Activated naive CD8-positive, alpha-beta T cell treated with anti-CD3 and anti-CD28 coated beads, Interleukin-2, amount 50 U/mL, for 16 hours (primary cell): ENCODE data around the gene TMEM120A.

Source experiments
- DNase-seq: peaks from one replicate; pipeline ENCODE4 v3.0.0-alpha.2; 2020; ENCODE audit warnings: low read depth, low spot score

TMEM120A gene

GRCh38 chr7:75981203-75981452 is 13.3 kb downstream of the TMEM120A start:
- DNase-seq = no peak

DNA sequence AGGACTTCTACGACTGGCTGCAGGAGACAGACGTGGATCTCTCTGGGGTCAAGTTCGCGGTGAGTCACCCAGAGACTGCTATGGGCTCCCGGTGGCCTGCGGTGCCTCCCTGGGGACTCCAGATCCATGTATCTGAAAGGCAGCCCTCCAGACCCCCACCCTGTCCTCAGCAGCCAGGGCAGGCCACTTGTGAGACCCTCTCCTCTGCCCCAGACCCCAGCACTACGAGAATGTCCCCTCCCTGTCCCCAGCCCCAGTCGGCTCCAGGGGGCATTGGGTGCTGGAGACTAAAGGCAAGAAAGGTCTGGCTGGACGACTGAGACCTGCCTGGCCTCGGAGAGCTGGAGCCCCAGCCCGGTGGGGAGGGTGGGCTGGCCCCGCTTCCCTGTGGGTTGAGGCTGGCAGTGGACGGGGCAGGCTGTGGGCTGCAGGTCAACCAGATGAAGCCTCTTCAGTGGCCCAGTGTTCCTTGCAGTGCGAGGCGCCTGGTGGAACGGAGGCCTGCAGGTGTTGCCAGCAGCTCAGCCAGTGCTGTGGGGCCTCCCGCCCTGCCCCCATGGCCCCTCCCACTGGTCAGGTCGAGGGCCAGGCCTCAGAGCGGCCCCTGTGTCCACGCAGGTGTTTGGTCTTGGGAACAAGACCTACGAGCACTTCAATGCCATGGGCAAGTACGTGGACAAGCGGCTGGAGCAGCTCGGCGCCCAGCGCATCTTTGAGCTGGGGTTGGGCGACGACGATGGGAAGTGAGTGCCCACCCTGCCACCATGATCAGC is 13.8 kb downstream of the TMEM120A start:
- no peak for DNase-seq

DNA sequence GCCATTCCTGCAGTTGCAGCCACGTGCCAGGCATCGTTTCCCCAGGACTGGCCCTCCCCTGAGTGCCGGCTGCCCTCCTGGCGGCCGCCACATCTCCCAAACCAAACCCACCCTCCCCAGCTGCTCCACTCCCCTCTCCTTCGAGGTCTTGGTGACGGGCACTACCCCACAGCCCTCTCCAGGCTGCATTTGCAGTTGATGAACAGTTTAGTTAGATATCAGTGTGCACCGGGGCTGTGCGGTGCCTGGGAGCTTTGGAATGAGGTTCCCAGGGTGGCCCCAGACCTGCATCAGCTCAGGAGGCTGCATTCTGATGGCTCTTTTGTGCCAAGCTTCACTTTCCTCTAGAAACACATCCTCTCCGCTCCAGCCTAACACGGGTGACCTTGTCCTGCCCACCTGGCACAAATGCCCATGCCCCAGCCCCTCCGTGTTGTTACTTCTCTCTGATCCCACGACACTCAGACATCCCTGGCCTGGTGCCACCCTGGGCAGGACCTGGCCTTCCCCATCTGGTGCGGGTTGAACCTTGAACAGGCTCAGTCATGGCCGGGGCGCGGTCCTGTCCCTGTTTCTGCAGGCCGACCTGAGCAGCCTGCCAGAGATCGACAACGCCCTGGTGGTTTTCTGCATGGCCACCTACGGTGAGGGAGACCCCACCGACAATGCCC is 14.5 kb downstream of the TMEM120A start:
- no peak for DNase-seq

DNA sequence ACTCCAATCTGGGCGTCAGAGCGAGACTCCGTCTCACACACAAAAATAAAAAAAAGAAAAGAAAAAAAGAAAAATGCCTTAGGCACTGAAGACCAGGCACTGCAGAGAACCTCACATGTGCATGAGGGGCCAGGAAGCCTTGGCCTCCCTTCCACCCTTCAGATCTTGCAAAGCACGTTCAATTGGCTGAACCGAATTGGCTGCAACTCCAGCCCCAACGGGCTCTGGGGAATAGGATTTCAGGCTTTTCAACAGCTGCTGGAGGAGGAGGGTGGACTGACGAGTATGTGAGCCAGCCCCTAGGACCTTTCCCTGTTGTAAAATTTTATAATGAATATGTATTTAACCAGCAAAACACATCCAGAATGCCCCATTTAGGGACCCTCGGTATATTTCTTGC is 16.7 kb downstream of the TMEM120A start:
- no peak for DNase-seq

DNA sequence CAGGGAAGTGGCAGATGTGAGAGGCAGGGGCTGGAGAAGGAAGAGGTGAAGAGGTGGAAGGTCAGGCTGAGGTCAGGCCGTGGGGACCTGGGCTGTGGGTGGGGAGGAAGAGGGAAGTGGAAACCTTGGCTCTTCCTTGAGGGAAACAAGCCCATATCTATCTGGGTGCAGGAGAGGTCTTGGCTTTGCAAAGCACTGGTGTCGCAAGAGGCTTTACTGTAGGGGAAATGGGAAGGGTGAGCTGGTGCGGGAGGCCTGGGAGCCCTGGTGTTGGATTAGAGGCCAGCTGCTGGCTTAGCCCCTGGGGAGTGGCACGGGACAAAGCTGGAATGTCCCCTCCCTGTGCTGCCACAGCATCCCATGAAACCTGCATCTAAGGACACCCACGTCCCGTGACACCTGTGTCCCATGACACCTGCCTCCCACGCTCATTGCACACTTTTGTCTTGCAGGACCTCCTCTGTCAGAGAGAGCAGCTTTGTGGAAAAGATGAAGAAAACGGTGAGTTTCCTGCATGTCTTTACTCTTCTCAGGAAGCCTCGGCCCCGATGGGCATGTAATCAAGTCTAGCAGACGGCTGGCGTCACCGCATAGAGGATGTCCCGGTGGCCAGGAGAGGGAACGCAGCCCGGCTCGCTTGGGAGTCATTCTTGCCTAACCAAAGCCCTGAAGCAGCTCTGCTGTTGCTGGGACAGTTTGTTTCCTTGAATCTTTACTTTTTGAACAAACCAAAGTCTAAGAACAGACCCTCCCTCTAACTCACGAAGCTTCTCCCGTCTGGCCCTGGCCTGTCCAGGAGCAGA is 22.2 kb downstream of the TMEM120A start:
- no peak for DNase-seq

- DNase-seq = no peak
These were observed 23.0 kb downstream of the TMEM120A start for GRCh38 chr7:75971309-75971960.

GRCh38 chr7:75969704-75970498 is 24.5 kb downstream of the TMEM120A start:
- no peak for DNase-seq

DNA sequence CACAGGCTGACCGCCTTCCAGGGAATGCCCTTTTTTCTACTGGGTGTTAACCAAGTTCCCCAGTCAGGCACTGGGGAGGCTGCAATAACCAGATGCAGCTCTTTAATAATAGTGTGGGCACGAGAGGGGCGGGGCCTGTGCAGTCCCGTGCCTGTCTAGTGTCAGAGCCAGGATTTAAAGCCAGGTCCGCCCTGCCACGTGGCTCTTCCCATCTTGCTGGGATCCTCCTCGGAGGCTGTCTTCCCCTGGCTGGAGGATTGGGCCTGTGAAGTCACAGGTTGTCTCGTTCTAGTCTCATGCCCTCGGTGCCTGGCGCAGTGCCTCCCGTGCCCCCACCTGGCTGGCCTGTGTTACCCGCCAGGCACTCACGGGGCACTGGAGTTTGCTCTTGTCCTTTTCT is 25.2 kb downstream of the TMEM120A start:
- no peak for DNase-seq

- no peak for DNase-seq
These were observed 25.8 kb downstream of the TMEM120A start for GRCh38 chr7:75968561-75969001.

DNA sequence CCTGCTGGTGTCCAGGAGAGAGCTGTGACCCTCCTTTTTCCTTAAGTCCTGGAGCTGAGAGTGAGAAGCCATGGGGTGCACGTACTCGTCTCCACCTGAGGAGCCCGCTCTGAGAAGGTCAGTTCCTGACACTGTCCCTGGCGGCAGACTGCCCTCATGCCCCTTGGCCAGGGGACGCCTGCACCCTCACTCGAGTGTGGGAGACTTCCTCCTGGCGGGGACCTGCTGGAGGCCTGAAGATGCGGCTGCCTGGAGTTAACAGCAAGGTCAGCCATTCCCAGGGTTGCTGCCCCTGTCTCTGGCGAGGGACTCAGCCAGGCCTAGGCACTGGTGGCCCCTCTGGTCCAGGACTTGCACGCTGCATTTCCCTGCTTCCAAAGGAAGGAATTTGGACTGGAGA is 26.4 kb downstream of the TMEM120A start:
- no peak for DNase-seq

DNA sequence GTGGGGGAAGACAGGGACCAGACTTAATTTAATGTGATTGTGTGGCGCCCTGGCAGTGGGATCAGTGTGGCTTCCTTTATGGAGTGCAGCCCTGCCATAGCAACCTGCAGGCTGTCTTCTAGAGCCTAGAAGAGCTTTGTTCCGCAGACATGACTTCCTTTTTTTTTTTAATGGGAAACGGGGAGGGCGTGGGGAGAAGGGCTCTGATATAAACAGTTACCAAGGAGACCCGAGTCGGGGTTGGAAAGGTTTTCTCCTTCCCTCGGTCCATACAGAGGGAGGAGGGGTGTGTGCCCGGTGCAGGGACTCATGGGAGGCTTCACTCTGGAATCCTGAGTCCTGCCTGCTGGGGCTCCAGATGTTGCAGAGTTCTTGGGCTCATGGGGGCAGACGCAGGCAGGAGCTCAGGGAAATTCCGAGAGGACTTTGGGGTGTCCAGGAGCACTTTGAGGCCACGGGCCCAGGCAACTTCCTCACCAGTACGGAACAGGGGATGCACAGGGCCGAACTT is 26.9 kb downstream of the TMEM120A start:
- DNase-seq = no peak

- DNase-seq = no peak
These were observed 27.3 kb downstream of the TMEM120A start for GRCh38 chr7:75967055-75967454.

DNA sequence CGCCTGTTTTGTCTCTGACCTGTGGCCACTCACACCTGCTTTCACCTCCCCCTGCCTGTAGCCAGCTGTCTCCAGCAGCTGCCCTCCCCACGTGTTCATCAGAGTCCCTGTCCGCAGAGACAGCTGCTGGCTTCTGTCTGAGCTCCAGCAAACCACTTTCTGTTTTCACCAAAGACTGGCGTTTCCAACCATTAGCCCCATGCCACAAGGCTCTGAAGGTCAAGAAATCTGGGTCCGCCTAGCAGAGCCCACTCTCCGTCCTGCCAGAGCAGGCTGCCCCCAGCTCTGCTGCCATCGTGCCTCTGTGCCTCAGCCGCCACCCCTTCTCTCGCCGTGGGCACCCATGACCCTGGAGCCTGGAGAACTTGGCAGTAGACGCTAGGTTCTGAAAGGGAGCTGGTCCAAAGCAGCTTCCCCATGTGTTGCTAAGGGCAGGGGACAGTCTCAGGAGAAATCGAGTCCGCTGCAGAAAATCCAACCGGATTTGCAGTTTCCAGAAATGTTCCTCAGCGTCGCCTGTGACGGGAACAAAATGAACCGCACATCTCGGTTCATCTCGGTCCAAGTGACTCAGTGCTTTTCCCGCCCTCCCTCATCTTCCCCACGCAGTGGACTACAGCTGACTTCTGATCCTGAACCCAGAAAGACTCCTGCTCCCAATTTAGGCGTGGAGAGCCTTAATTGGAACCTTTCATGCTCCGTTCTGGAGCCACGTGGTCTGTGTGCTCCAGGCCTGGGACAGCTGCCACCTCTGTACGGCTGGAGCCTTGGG is 28.0 kb downstream of the TMEM120A start:
- no peak for DNase-seq

GRCh38 chr7:75965617-75966016 is 28.8 kb downstream of the TMEM120A start:
- DNase-seq = no peak

DNA sequence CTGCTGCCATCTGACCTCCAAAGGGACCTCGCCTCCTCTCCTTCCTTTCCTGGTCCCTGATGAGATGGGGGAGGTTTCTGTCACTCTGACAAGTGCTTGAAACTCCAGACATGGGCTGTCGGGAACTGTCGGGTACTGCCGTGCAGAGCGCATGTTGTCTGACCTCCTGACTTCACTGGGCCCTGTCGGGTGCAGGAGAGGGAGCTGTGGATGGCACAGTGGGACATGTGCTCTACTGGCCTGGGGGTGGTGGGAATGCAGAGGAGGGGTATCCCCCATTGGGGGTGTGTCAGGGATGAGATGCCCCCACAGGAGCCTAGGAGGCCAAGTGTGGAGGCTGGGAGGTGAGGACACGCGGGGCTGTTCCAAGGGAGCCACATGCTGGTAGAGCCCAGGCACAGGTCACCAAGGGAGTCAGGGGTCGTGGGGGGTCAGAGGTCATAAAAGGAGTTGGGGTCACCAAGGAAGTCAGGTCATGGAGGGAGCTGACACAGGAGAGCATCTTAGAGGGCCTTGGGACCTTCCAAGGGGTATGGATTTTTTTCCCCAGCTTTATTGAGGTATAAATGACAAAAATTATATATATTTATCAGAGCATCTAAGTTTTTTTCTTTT is 30.9 kb downstream of the TMEM120A start:
- DNase-seq = no peak

GRCh38 chr7:75962607-75963380 is 31.6 kb downstream of the TMEM120A start:
- no peak for DNase-seq

DNA sequence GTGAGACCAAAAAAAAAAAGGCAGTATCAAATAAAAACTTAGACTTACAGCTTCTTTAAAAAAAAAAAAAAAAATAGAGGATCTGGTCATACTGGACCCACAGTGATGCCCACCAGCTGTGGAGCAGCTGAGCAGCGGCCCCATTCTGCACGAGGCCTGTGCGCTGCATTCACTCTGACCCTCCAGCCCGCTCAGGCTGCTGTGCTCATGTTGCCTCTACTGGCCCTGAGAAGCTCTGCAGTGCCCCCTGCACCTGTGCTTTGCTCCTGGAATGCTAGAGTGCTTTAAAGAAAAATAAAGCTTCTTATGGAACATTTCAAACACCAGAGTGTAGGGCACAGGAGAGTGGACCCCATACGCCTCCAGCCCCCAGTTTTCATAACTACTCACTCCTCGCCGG is 33.2 kb downstream of the TMEM120A start:
- no peak for DNase-seq

GRCh38 chr7:75960372-75960771 is 34.0 kb downstream of the TMEM120A start:
- no peak for DNase-seq
